ENCODE measurements around the gene STK26. TPM values are rescaled to one million over a fixed set of nuclear protein-coding genes. Genes with fewer than 3 reads are reported as not detected.

The STK26 gene
- total RNA-seq, 4 donors from 2014 or later: 0.58 to 3.1 (median 0.86) TPM

GRCh38 chrX:132058050-132058449 is 34.9 kb downstream of the STK26 start:
- no peak overlapping the region for H3K4me3 ChIP-seq
- intact Hi-C loops (cut with DNase I; ENCODE audit: low total_unique reads): no loop called here
- in situ Hi-C loops (cut with MboI; ENCODE audit: low sequenced_read_pairs in 4 of 4): no loop called here
- no peaks in the 10 kb centered on the region for H3K36me3 ChIP-seq
- peaks cover 0 to 4% (median 0%) of the 10 kb centered on the region in 3 donors for H3K27me3 ChIP-seq
- H3K4me1 ChIP-seq: no peaks in the 10 kb centered on the region
- no peak for DNase-seq
- H3K27ac ChIP-seq: no peak overlapping the region
- H3K9me3 ChIP-seq: no peaks in the 10 kb centered on the region
- ATAC-seq: no peak
- no peak for TF ChIP-seq CTCF (IDR thresholded peaks at IDR 0.05 in 4 of 5, conservative IDR thresholded peaks at IDR 0.05 in 1 of 5)
- no peak for TF ChIP-seq POLR2A (IDR thresholded peaks at IDR 0.05)

GRCh38 chrX:132058975-132059374 is 35.9 kb downstream of the STK26 start:
- in situ Hi-C loops (cut with MboI; ENCODE audit: low sequenced_read_pairs in 4 of 4) (no loop called here), intact Hi-C loops (cut with DNase I; ENCODE audit: low total_unique reads) (no loop called here)
- ATAC-seq: no peak

GRCh38 chrX:132059973-132060540 is 37.0 kb downstream of the STK26 start:
- in situ Hi-C loops (cut with MboI; ENCODE audit: low sequenced_read_pairs in 4 of 4) (no loop called here), intact Hi-C loops (cut with DNase I; ENCODE audit: low total_unique reads) (no loop called here)
- no peak for TF ChIP-seq POLR2A (IDR thresholded peaks at IDR 0.05)
- TF ChIP-seq CTCF (IDR thresholded peaks at IDR 0.05 in 4 of 5, conservative IDR thresholded peaks at IDR 0.05 in 1 of 5): no peak
- Histone ChIP-seq H3K27me3 (peaks cover 0 to 4% (median 0%) of the 10 kb centered on the region in 3 donors), H3K4me1 (no peaks in the 10 kb centered on the region), H3K4me3 (no peak overlapping the region), H3K9me3 (no peaks in the 10 kb centered on the region), H3K36me3 (no peaks in the 10 kb centered on the region), H3K27ac (no peak overlapping the region)
- ATAC-seq (no peak), DNase-seq (no peak)

More at GRCh38 chrX:132058975-132059374, 35.9 kb downstream of the STK26 start:
- TF ChIP-seq POLR2A (IDR thresholded peaks at IDR 0.05) (no peak), CTCF (IDR thresholded peaks at IDR 0.05 in 4 of 5, conservative IDR thresholded peaks at IDR 0.05 in 1 of 5) (no peak)
- Histone ChIP-seq H3K9me3 (no peaks in the 10 kb centered on the region), H3K4me1 (no peaks in the 10 kb centered on the region), H3K27me3 (peaks cover 0 to 4% (median 0%) of the 10 kb centered on the region in 3 donors), H3K4me3 (no peak overlapping the region), H3K27ac (no peak overlapping the region), H3K36me3 (no peaks in the 10 kb centered on the region)
- DNase-seq: no peak

GRCh38 chrX:132063334-132063733 is 40.2 kb downstream of the STK26 start:
- Histone ChIP-seq H3K27me3 (no peaks in the 10 kb centered on the region), H3K9me3 (no peaks in the 10 kb centered on the region), H3K4me3 (no peak overlapping the region), H3K27ac (no peak overlapping the region), H3K4me1 (no peaks in the 10 kb centered on the region), H3K36me3 (no peaks in the 10 kb centered on the region)
- in situ Hi-C loops (cut with MboI; ENCODE audit: low sequenced_read_pairs in 4 of 4) (no loop called here), intact Hi-C loops (cut with DNase I; ENCODE audit: low total_unique reads) (no loop called here)
- ATAC-seq (no peak), DNase-seq (no peak)
- TF ChIP-seq POLR2A (IDR thresholded peaks at IDR 0.05) (no peak), CTCF (IDR thresholded peaks at IDR 0.05 in 4 of 5, conservative IDR thresholded peaks at IDR 0.05 in 1 of 5) (no peak)

- H3K27ac ChIP-seq: no peak overlapping the region
- in situ Hi-C loops (cut with MboI; ENCODE audit: low sequenced_read_pairs in 4 of 4) (no loop called here), intact Hi-C loops (cut with DNase I; ENCODE audit: low total_unique reads) (no loop called here)
- no peak for TF ChIP-seq CTCF (IDR thresholded peaks at IDR 0.05 in 4 of 5, conservative IDR thresholded peaks at IDR 0.05 in 1 of 5)
- TF ChIP-seq POLR2A (IDR thresholded peaks at IDR 0.05): no peak
- H3K4me1 ChIP-seq: no peaks in the 10 kb centered on the region
- no peaks in the 10 kb centered on the region for H3K9me3 ChIP-seq
- no peaks in the 10 kb centered on the region for H3K27me3 ChIP-seq
- H3K36me3 ChIP-seq: no peaks in the 10 kb centered on the region
- H3K4me3 ChIP-seq: no peak overlapping the region
- DNase-seq (no peak), ATAC-seq (no peak)
These were observed 40.8 kb downstream of the STK26 start for GRCh38 chrX:132063862-132064261.

All from gastrocnemius medialis (tissue), 4 donors.